Esophagus squamous epithelium (tissue), 4 donors: Measurements from ENCODE around the gene CPA5.

ENCODE experiments used
- CTCF ChIP-seq, 6 experiments: fragments of 450-650 bp in 4 of 6; fragments of 200-600 bp in 2 of 6; sonication (generic) in 2 of 6; IDR thresholded peaks; one replicate each; pipeline ENCODE4 v1.5.1; 2016 to 2019; ENCODE audit warnings: antibody characterized with exemption in 6 of 6, mild to moderate bottlenecking in 4 of 6, moderate library complexity in 4 of 6
- POLR2A ChIP-seq, 4 donors: fragments of 450-650 bp; IDR thresholded peaks; one replicate each; pipeline ENCODE4 v1.6.1; 2017; ENCODE audit warnings: antibody characterized with exemption in 4 of 4, mild to moderate bottlenecking in 4 of 4, moderate library complexity in 3 of 4

- TF ChIP-seq CTCF (IDR thresholded peaks at IDR 0.05) = no peak
- no peak for TF ChIP-seq POLR2A (IDR thresholded peaks at IDR 0.05)
Measured at GRCh38 chr7:130401101-130401500, 56.5 kb downstream of the CPA5 start.
